WTC11 (cell line): ENCODE measurements around the gene ERGIC2.

Source experiments
- MYBL2 ChIP-seq: sonication (generic); formaldehyde crosslinking; IDR thresholded peaks from 2 replicates; pipeline ENCODE4 v1.8.1; 2023; ENCODE audit warnings: mild to moderate bottlenecking, moderate library complexity, missing genetic modification reagents
- NFYB ChIP-seq: sonication (generic); formaldehyde crosslinking; conservative IDR thresholded peaks from 2 replicates; pipeline ENCODE4 v1.8.0; 2022; ENCODE audit warnings: low read depth, missing genetic modification reagents
- SMAD3 ChIP-seq: sonication (generic); formaldehyde crosslinking; IDR thresholded peaks from 2 replicates; pipeline ENCODE4 v1.8.0; 2022; ENCODE audit warnings: missing genetic modification reagents, mild to moderate bottlenecking, borderline replicate concordance
- TCF7 ChIP-seq: sonication (generic); formaldehyde crosslinking; IDR thresholded peaks from 2 replicates; pipeline ENCODE4 v1.8.0; 2022; ENCODE audit warnings: mild to moderate bottlenecking, low read depth, missing genetic modification reagents, moderate library complexity
- TP53 ChIP-seq: sonication (generic); formaldehyde crosslinking; IDR thresholded peaks from 2 replicates; pipeline ENCODE4 v1.8.1; 2023; ENCODE audit warnings: mild to moderate bottlenecking, missing genetic modification reagents
- TF ChIP-seq, protein P1 (sequence below): fragments of 200-600 bp; IDR thresholded peaks from 2 replicates; pipeline ENCODE4 v1.8.0; 2022; ENCODE audit warnings: antibody characterized with exemption
- TF ChIP-seq, protein P2 (sequence below): sonication (generic); formaldehyde crosslinking; IDR thresholded peaks from 2 replicates; pipeline ENCODE4 v1.8.1; 2023; ENCODE audit warnings: mild to moderate bottlenecking, missing genetic modification reagents, moderate library complexity
- TF ChIP-seq, protein P3 (sequence below): sonication (generic); formaldehyde crosslinking; IDR thresholded peaks from 2 replicates; pipeline ENCODE4 v1.8.1; 2022; ENCODE audit warnings: low read depth, mild to moderate bottlenecking, moderate library complexity, missing genetic modification reagents, borderline replicate concordance
- TF ChIP-seq, protein P4 (sequence below): sonication (generic); formaldehyde crosslinking; conservative IDR thresholded peaks from 2 replicates; pipeline ENCODE4 v1.8.1; 2022; ENCODE audit warnings: mild to moderate bottlenecking, missing genetic modification reagents
- TF ChIP-seq, protein P5 (sequence below): sonication (generic); formaldehyde crosslinking; IDR thresholded peaks from 2 replicates; pipeline ENCODE4 v1.8.0; 2022; ENCODE audit warnings: mild to moderate bottlenecking, missing genetic modification reagents
- TF ChIP-seq, protein P6 (sequence below): sonication (generic); formaldehyde crosslinking; IDR thresholded peaks from 2 replicates; pipeline ENCODE4 v1.8.0; 2022; ENCODE audit warnings: mild to moderate bottlenecking, missing genetic modification reagents

DNA sequence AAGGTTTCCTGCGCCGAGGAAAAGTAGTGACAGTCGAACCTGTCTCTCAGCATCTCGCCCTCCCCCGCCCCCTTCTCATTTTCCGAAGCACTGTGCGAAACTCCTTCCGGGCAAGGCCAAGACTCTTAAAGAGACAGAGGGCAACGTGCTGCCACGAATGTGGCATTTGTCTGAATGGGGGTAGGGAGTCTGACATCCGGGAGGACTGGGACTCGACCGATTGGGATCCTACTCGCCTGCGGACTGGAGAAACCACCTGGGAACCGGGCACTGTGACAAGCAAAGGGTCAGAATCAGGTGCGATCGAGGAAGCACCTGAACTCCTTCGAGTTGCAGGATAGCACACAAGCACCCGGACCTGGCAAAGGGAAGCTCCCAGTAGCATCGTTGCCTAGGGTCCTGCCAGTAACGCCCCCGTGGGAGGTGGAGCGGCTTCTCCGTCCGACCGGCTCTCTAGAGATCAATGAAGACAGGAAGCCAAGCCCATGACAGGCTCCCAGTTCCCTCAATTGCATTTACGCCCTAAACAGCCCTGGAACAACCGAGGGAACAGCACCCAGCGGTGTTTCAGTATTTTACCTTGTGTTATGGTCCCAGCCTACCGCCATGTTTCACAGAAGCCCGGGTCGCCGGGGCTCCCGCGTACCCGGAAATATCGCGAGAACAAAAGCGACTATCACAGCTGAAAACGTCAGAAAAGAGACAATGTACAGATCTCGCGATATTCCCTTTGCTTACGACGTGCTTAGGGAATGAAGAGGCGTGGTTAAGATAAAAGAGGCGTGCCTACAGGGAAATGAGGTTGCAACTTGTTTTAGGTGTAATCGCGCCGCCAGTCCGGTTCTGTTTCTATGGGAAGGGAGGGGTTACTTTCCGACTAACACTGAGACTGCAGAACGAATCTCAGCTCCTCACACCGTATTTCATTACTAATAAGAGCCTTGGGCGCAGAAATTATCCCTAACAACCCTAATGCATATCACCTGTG lies at the start of gene ERGIC2:
- TF ChIP-seq, protein P1, sequence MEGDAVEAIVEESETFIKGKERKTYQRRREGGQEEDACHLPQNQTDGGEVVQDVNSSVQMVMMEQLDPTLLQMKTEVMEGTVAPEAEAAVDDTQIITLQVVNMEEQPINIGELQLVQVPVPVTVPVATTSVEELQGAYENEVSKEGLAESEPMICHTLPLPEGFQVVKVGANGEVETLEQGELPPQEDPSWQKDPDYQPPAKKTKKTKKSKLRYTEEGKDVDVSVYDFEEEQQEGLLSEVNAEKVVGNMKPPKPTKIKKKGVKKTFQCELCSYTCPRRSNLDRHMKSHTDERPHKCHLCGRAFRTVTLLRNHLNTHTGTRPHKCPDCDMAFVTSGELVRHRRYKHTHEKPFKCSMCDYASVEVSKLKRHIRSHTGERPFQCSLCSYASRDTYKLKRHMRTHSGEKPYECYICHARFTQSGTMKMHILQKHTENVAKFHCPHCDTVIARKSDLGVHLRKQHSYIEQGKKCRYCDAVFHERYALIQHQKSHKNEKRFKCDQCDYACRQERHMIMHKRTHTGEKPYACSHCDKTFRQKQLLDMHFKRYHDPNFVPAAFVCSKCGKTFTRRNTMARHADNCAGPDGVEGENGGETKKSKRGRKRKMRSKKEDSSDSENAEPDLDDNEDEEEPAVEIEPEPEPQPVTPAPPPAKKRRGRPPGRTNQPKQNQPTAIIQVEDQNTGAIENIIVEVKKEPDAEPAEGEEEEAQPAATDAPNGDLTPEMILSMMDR, result no peak
- no peak for TF ChIP-seq MYBL2
- TF ChIP-seq, protein P2, sequence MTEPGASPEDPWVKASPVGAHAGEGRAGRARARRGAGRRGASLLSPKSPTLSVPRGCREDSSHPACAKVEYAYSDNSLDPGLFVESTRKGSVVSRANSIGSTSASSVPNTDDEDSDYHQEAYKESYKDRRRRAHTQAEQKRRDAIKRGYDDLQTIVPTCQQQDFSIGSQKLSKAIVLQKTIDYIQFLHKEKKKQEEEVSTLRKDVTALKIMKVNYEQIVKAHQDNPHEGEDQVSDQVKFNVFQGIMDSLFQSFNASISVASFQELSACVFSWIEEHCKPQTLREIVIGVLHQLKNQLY (CRISPR knock-in tag), result no peak
- TF ChIP-seq TCF7, result no peak
- TF ChIP-seq, protein P3, sequence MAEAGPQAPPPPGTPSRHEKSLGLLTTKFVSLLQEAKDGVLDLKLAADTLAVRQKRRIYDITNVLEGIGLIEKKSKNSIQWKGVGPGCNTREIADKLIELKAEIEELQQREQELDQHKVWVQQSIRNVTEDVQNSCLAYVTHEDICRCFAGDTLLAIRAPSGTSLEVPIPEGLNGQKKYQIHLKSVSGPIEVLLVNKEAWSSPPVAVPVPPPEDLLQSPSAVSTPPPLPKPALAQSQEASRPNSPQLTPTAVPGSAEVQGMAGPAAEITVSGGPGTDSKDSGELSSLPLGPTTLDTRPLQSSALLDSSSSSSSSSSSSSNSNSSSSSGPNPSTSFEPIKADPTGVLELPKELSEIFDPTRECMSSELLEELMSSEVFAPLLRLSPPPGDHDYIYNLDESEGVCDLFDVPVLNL (CRISPR knock-in tag), result no peak
- TF ChIP-seq, protein P4, sequence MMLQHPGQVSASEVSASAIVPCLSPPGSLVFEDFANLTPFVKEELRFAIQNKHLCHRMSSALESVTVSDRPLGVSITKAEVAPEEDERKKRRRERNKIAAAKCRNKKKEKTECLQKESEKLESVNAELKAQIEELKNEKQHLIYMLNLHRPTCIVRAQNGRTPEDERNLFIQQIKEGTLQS (CRISPR knock-in tag), result no peak
- TF ChIP-seq NFYB, result no peak
- TF ChIP-seq, protein P5, sequence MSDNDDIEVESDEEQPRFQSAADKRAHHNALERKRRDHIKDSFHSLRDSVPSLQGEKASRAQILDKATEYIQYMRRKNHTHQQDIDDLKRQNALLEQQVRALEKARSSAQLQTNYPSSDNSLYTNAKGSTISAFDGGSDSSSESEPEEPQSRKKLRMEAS (CRISPR knock-in tag), result peak; percentile 61
- TF ChIP-seq SMAD3 (CRISPR knock-in tag), result no peak
- no peak for TF ChIP-seq TP53 (CRISPR knock-in tag)
- TF ChIP-seq, protein P6, sequence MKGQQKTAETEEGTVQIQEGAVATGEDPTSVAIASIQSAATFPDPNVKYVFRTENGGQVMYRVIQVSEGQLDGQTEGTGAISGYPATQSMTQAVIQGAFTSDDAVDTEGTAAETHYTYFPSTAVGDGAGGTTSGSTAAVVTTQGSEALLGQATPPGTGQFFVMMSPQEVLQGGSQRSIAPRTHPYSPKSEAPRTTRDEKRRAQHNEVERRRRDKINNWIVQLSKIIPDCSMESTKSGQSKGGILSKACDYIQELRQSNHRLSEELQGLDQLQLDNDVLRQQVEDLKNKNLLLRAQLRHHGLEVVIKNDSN (CRISPR knock-in tag), result no peak
